Fibroblast of pulmonary artery (primary cell): Measurements from ENCODE around the gene PLA2G4C.
"Not testable (repeated sequence)": the region's sequence is repeated elsewhere in the genome, so short reads cannot be mapped to it uniquely, and the experiment has no call there.

ENCODE experiments used
- DNase-seq: peaks from one replicate; pipeline ENCODE4 v3.0.0-alpha.2; 2010; ENCODE audit warnings: low read depth
- H3K4me3 ChIP-seq: replicated peaks from 2 replicates; pipeline ENCODE4 v1.5.1; 2011; ENCODE audit warnings: low read depth, mild to moderate bottlenecking, control low read depth, low read length, moderate library complexity
- CTCF ChIP-seq: IDR thresholded peaks from 2 replicates; pipeline ENCODE4 v1.5.1; 2011; ENCODE audit warnings: mild to moderate bottlenecking, control low read depth, low read length, inconsistent platforms; ENCODE audit errors: missing control alignments

PLA2G4C gene

DNA sequence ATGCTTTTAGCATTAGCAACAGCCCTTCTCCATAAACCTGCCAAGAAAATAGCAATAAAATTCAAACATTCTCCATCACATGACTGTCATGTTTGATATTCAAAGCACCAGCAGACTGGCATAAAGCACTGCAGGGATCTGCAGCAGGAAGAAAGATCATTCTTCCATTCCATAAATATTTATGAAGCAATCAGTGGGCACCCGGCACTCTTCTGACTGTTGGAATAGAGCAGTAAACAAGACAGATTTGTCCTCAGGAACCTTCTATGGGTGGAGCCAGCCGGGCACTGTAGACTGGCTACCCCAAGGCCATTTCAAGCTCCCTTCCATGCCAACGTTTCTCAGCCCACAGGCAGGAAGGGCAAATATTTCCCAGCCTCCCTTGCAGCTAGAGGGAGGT lies 25.5 kb downstream of the PLA2G4C start:
- no peak for TF ChIP-seq CTCF
- DNase-seq, result no peak
- no peak overlapping the region for H3K4me3 ChIP-seq

- H3K4me3 ChIP-seq, result no peak overlapping the region
- no peak for DNase-seq
- no peak for TF ChIP-seq CTCF
These were observed 29.5 kb downstream of the PLA2G4C start for GRCh38 chr19:48081106-48081505.

DNA sequence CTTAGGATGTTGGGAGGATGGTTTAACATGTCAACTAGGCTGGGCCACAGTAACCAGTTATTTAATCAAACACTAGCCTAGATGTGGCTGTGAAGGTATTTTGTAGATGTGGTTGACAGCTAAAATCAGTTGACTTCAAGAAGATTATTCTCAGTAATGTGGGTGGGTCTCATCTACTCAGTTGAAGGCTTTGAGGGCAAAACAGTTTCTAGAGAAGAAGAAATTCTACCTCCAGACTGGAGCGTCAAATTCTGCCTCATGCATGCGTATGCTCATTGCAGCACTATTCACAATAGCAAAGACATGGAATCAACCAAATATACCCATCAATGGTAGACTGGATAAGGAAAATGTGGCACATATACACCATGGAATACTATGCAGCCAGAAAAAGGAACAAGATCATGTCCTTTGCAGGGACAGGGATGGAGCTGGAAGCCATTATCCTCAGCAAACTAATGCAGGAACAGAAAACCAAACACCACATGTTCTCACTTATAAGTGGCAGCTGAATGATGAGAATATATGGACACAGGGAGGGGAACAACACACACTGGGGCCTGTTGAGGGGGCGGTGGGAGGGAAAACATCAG lies 40.3 kb downstream of the PLA2G4C start:
- DNase-seq, result not testable (repeated sequence)

GRCh38 chr19:48069435-48069834 lies 41.2 kb downstream of the PLA2G4C start:
- H3K4me3 ChIP-seq, result no peak overlapping the region
- no peak for DNase-seq
- no peak for TF ChIP-seq CTCF

More for the DNA sequence above, 40.3 kb downstream of the PLA2G4C start:
- not testable (repeated sequence) for H3K4me3 ChIP-seq

- H3K4me3 ChIP-seq, result no peak overlapping the region
- DNase-seq, result no peak
- no peak for TF ChIP-seq CTCF
These were observed 46.1 kb downstream of the PLA2G4C start for GRCh38 chr19:48064509-48064908.

GRCh38 chr19:48061401-48062344 lies 48.9 kb downstream of the PLA2G4C start:
- no peak overlapping the region for H3K4me3 ChIP-seq
- DNase-seq, result no peak
- TF ChIP-seq CTCF, result no peak

- DNase-seq, result no peak
- TF ChIP-seq CTCF, result no peak
- H3K4me3 ChIP-seq, result no peak overlapping the region
These were observed 50.2 kb downstream of the PLA2G4C start for GRCh38 chr19:48060381-48060780.
